ENCODE measurements around the gene AMDHD1.
A peak's percentile ranks its signal among the peaks of the same experiment; 100 is the strongest.

The AMDHD1 gene, protein sequence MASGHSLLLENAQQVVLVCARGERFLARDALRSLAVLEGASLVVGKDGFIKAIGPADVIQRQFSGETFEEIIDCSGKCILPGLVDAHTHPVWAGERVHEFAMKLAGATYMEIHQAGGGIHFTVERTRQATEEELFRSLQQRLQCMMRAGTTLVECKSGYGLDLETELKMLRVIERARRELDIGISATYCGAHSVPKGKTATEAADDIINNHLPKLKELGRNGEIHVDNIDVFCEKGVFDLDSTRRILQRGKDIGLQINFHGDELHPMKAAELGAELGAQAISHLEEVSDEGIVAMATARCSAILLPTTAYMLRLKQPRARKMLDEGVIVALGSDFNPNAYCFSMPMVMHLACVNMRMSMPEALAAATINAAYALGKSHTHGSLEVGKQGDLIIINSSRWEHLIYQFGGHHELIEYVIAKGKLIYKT

GRCh38 chr12:95943330-95943842, at the start of gene AMDHD1:
AMDHD1 (plus strand) TSS chr12:95943331; CDS start chr12:95943399, 68 bp downstream.
- DNase-seq: peak; percentile 40

DNA sequence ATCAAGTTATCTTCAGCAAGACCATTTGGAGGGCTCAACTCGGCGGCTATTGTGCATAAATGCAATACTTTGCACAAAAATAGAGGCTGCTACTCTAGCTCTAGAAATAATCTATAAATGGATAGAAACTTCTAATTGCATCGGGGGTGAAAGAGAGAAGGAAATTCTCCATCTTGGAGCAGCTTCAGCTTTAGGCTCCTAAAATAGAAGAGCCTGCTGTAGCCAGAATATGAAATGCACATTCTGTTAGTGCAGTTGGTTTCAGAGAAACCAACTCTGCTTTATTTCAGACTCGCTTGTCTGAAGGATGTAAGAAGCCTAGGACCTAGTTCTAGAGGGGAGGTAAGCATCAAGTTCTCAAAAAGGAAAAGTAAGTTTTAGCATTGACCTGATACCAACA, 46.3 kb upstream of the AMDHD1 start:
- DNase-seq: no peak

GRCh38 chr12:95898081-95898480, 45.0 kb upstream of the AMDHD1 start:
- no peak for DNase-seq

- no peak for DNase-seq
These were observed 34.6 kb upstream of the AMDHD1 start for GRCh38 chr12:95908573-95908972.

GRCh38 chr12:95909871-95910270, 33.3 kb upstream of the AMDHD1 start:
- DNase-seq: no peak

DNA sequence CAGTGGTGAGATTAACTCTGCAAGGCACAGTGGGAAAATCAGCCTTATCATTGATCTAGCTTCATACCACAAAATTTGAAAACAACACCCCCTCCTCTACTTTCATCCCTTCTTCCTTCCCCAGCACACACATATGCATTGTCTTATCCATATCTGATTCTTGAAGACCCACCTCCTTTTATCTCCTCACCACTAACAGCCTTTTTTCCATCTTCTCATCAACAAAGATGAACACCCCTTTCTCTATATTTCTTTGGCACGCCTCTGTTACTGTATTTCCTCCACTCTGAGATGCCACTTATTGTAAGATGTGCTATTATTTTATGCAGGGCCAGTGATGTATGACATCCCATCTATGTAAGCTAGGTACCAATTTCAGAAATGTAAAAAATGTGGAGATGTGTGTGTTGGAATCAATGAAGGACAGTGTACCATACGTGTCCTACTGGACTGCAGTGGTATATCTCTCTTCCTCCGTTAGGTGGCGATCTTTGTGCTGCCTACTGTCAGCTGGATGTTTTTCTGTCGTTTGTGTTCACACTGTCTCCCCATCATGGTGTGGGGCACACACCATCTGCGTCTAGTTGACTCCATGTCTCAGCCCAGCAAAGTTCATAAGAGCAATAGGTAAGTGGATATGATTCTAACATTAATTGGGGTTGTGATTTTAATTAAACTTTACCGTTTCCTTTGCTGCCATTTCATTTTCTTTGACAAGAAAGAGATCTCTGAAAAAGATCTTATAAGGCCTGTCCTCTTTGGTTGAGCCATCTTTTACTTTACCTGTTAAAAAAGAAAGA, 24.7 kb upstream of the AMDHD1 start:
- DNase-seq: peak; percentile 46

DNA sequence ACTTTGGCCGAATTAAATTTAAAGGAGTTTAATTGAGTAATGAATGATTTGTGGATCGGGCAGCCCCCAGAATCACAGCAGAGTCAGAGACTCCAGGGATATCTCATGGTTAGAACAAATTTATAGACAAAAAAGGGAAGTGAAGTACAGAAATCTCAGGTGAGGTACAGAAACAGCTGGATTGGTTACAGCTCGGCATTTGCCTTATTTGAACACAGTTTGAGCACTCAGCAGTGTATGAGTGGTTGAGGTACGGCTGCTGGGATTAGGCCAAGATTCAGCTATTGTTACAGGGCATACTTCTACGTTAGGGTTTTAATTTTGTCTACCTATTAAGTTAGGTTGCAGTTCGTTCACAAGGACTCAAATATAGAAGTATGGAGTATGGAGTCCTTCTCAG, 24.0 kb upstream of the AMDHD1 start:
- no peak for DNase-seq

GRCh38 chr12:95922231-95922630, 20.9 kb upstream of the AMDHD1 start:
- DNase-seq: no peak

DNA sequence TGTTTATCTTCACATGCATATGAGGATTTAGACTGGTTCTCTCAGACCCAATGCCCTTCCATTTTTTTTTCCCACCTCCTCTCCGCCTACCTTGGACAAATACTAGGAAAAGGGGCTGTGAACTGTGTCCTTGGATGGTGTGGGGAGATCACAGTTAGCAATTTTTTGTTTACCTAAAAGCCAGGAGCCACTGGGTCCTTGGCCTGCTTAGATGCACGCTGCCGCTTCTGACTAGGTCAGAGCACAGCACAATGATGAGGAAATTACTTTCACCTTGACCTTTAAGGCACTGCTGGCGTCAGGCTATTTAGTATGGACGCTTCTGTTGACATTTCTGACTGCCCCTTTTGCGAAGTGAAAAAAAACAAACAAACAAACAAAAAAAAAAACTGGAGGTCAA, 2.6 kb upstream of the AMDHD1 start:
- no peak for DNase-seq

DNA sequence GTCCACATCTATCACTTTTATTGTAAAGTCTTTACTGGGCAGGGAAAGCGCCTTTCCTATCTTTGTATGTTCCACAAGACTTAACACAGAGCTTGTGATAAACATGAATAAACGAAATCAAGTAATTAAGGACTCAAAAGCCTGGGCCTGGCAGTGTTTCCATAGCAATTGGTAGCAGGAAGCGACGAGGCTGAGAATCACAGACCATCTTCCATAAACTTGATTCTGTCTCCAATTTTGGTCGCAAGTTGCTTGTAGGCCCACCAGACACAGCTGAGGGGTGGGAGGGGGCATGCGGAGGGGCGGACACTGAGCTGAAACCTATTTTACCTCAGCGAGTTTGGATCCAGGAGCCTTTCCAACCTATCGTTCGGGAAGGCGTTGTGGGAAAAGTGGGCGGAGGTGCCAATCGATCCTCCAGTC, 1.0 kb upstream of the AMDHD1 start:
- no peak for DNase-seq

DNA sequence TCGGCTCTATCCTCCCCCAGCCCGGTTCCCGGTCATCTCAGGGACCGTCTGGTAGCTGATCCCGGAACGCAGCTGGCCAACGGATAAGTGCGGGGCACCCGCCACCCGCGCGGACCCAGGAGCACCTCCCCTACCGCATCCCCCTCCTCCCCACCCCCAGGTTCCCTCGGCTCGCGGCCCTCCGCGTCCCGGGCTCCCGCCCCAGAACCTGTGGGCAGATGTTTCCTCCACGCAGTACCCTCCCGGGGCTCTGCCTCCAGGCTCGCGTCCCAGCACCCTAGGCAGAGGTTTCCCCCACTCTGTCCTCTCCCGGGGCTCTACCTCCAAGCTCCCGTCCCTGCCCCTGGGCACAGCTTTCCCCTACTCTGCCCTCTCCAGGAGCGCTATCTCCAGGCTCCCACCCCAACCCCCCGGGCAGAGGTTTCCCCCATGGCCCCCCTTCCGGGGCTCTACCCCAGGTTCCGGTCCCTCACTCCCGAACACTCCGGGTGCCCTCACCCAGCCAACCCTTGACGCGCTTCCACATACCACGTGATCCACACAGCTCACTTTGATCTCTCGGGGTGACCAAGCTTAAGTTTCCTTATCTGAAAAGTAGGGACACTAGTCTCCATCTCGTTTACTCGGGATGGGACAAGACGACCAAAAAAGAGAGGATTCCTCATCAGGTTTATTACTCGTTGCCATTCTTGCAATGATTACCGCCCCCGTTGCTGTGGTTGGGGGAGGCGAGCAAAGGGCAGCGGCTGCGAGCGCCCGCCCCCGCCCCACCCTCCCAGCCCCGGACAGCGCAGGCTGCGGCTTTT, 404 bp upstream of the AMDHD1 start, which contains the start of gene CCDC38:
Gene CCDC38, minus strand, starts transcription at position 91 of the 806 bp plus-strand sequence. CDS start 6,105 bp downstream, outside the sequence.
- DNase-seq: peak; percentile 74

- DNase-seq: no peak
These were observed 1.1 kb downstream of the AMDHD1 start for GRCh38 chr12:95944108-95944704.

DNA sequence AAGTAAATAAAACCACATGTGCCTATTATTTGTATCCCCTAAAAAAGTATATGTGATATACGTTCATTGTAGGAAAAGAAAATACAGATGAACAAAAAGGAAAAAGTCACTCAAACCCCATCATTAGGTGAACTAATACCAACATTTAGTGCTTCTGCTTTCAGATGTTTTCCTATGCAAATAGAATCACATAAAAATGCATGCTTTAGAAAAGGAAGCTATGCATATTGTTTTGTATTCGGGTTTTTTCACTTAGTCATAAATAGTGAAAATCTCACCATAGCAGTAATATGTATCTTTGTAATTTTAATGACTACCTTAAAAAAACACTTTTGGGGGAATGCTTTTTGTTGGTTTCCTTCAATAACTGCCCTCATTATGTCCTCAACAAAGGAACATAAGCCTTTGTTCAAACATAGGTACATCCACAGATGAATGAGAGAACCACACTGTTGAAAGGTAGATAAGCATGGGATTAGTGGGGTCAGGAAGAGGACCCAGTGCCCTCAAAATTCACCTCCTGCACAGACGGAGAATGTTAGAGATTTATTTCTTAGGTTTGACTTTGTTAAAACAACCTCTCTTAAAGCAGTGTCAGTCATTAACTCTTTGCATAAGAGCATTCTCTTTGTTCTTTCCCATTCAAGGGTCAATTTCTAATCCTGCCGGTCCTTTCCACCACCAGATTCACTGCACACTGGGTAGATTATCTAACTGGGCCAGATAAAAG, 6.5 kb downstream of the AMDHD1 start:
- DNase-seq: no peak

DNA sequence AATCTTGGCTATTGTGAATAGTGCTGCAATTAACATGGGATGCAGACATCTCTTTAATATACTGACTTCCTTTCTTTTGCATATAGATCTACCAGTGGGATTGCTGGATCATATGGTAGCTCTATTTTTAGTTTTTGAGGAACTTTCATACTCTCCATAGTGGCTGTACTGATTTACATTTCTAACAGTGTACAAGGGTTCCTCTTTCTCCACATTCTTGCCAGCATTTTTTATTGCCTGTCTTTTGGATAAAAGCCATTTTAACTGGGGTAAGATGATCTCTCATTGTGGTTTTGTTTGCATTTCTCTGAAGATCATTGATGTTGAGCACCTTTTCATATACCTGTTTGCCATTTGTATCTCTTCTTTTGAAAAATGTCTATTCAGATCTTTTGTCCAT, 8.4 kb downstream of the AMDHD1 start:
- DNase-seq: no peak

DNA sequence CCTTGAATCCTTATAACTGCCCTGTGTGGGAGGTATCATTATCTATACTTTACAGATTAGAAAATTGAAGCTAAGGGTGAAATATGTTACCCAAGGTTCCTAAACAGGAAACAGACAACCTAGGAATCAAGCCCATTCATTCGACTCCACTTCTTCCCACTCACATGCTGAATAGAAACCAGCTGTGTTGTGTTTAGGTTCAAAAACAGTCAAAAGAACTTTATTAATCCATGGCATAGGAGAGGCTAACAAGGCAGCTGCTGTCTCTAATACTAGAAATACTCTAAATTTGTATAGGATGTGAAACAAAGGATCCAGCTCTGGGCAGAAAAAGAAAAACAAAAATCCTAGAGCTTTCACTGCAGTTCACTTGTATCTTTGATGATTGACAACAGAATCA, 9.9 kb downstream of the AMDHD1 start:
- DNase-seq: no peak

- no peak for DNase-seq
These were observed 12.5 kb downstream of the AMDHD1 start for GRCh38 chr12:95955549-95956159.

- no peak for DNase-seq
These were observed 13.5 kb downstream of the AMDHD1 start for GRCh38 chr12:95956557-95957145.

GRCh38 chr12:95959107-95959506, 16.0 kb downstream of the AMDHD1 start:
- DNase-seq: peak; percentile 6

- no peak for DNase-seq
These were observed 17.1 kb downstream of the AMDHD1 start for GRCh38 chr12:95960241-95960640.

- no peak for DNase-seq
These were observed 19.1 kb downstream of the AMDHD1 start for GRCh38 chr12:95962222-95962621.

- no peak for DNase-seq
These were observed 20.0 kb downstream of the AMDHD1 start for GRCh38 chr12:95963096-95963495.
